Gastrocnemius medialis (tissue), 4 donors: ENCODE results near the gene CACNA1G. TPM values are rescaled to one million over a fixed set of nuclear protein-coding genes. Genes with fewer than 3 reads are reported as not detected.

Experiments used
- ATAC-seq, 2 donors: fragments of 150-250 bp; one replicate each; pipeline ENCODE4 v1.9.1; 2016
- DNase-seq, 2 donors: peaks; one replicate each; pipeline ENCODE4 v3.0.0-alpha.2; 2019
- H3K27ac ChIP-seq, 4 donors: fragments of 200-600 bp; sonication (generic); 1 replicate in 1 of 4; 2 replicates in 3 of 4; pipeline ENCODE4 v1.5.1; 2016 to 2018; ENCODE audit warnings: mild to moderate bottlenecking in 2 of 4, moderate library complexity in 1 of 4
- H3K27me3 ChIP-seq, 3 donors: fragments of 200-600 bp; sonication (generic) in 2 of 3; 1 replicate in 1 of 3; 2 replicates in 2 of 3; pipeline versions ENCODE4 v1.5.1 to v1.6.0; 2016 to 2019; ENCODE audit warnings: mild to moderate bottlenecking in 1 of 3, moderate library complexity in 1 of 3
- H3K36me3 ChIP-seq, 2 donors: fragments of 200-600 bp; sonication (generic) in 1 of 2; one replicate each; pipeline ENCODE4 v1.5.1; 2017 to 2018
- H3K4me1 ChIP-seq, 2 donors: fragments of 200-600 bp; sonication (generic) in 1 of 2; one replicate each; pipeline ENCODE4 v1.5.1; 2016 to 2017; ENCODE audit warnings: mild to moderate bottlenecking in 2 of 2
- H3K4me3 ChIP-seq, 4 donors: fragments of 200-600 bp; sonication (generic) in 3 of 4; 1 replicate in 1 of 4; 2 replicates in 3 of 4; pipeline ENCODE4 v1.5.1; 2016 to 2019; ENCODE audit warnings: mild to moderate bottlenecking in 2 of 4
- H3K9me3 ChIP-seq, 3 donors: fragments of 200-600 bp; sonication (generic) in 2 of 3; 1 replicate in 1 of 3; 2 replicates in 2 of 3; pipeline ENCODE4 v1.5.1; 2016 to 2019
- CTCF ChIP-seq, 5 experiments: fragments of 450-650 bp in 3 of 5; fragments of 200-600 bp in 2 of 5; sonication (generic) in 2 of 5; IDR thresholded peaks in 4 of 5; conservative IDR thresholded peaks in 1 of 5; 1 replicate in 4 of 5; 2 replicates in 1 of 5; pipeline ENCODE4 v1.5.1; 2016 to 2019; ENCODE audit warnings: antibody characterized with exemption in 5 of 5, mild to moderate bottlenecking in 3 of 5, moderate library complexity in 3 of 5
- POLR2A ChIP-seq, 2 donors: fragments of 450-650 bp; IDR thresholded peaks; one replicate each; pipeline ENCODE4 v1.6.1; 2017; ENCODE audit warnings: antibody characterized with exemption in 2 of 2, mild to moderate bottlenecking in 2 of 2, moderate library complexity in 2 of 2
- in situ Hi-C, 4 donors: fragments of 200-750 bp; cut with MboI; loops; one replicate each; pipeline versions ENCODE4 v1.15.0 to v1.8.0; 2017; ENCODE audit warnings: low sequenced_read_pairs in 4 of 4
- intact Hi-C: fragments of 100-400 bp; cut with DNase I; formaldehyde crosslinking; loops from one replicate; pipeline ENCODE4 v1.15.1; 2023; ENCODE audit warnings: low total_unique reads
- total RNA-seq, 4 donors: library from RNA; depleted of rRNA; stranded (reverse); fragments of >200 nt; gene quantifications; one replicate each; pipeline versions ENCODE4 v1.1.0 to v1.2.3, GENCODE V29; 2016

CACNA1G gene
- total RNA-seq, 4 donors from 2014 or later: 0.09 to 0.10 TPM; not detected in 2

- no peaks in the 10 kb centered on the region for H3K36me3 ChIP-seq
- H3K27me3 ChIP-seq: peaks cover 14 to 25% (median 23%) of the 10 kb centered on the region in 3 donors
- H3K27ac ChIP-seq: no peak overlapping the region
Observed at GRCh38 chr17:50534222-50534978, 26.1 kb upstream of the CACNA1G start.

GRCh38 chr17:50534979-50535326 lies 25.6 kb upstream of the CACNA1G start:
- in situ Hi-C loops: loop anchor here in 2 of 4 donors (25.0 kb wide), 2 partner anchors 102 to 302 kb away; partner anchors contain the start of genes ABCC3 (in 1 of the 2) and WFIKKN2 (in 1 of the 2)
- H3K36me3 ChIP-seq: no peaks in the 10 kb centered on the region
- ATAC-seq: no peak
- no peaks in the 10 kb centered on the region for H3K9me3 ChIP-seq
- intact Hi-C loops: no loop called here
- H3K27ac ChIP-seq: no peak overlapping the region
- DNase-seq: no peak
- H3K4me3 ChIP-seq: no peak overlapping the region
- peaks cover 8 to 20% of the 10 kb centered on the region in 2 donors for H3K4me1 ChIP-seq
- TF ChIP-seq CTCF (IDR thresholded peaks at IDR 0.05 in 4 of 5, conservative IDR thresholded peaks at IDR 0.05 in 1 of 5): no peak
- TF ChIP-seq POLR2A (IDR thresholded peaks at IDR 0.05): no peak
- peaks cover 14 to 25% (median 23%) of the 10 kb centered on the region in 3 donors for H3K27me3 ChIP-seq

More at GRCh38 chr17:50534222-50534978, 26.1 kb upstream of the CACNA1G start:
- in situ Hi-C loops (loop anchor here in 2 of 4 donors (25.0 kb wide), 2 partner anchors 103 to 303 kb away; partner anchors contain the start of genes ABCC3 (in 1 of the 2) and WFIKKN2 (in 1 of the 2)), intact Hi-C loops (no loop called here)
- Histone ChIP-seq H3K4me1 (peaks cover 8 to 20% of the 10 kb centered on the region in 2 donors), H3K4me3 (no peak overlapping the region), H3K9me3 (no peaks in the 10 kb centered on the region)
- DNase-seq: no peak
- TF ChIP-seq CTCF (IDR thresholded peaks at IDR 0.05 in 4 of 5, conservative IDR thresholded peaks at IDR 0.05 in 1 of 5) (no peak), POLR2A (IDR thresholded peaks at IDR 0.05) (no peak)
- no peak for ATAC-seq

GRCh38 chr17:50535407-50535806 lies 25.1 kb upstream of the CACNA1G start:
- intact Hi-C loops: no loop called here

More at GRCh38 chr17:50535407-50535806, 25.1 kb upstream of the CACNA1G start:
- Histone ChIP-seq H3K4me3 (no peak overlapping the region), H3K4me1 (peaks cover 8 to 20% of the 10 kb centered on the region in 2 donors), H3K36me3 (no peaks in the 10 kb centered on the region), H3K9me3 (no peaks in the 10 kb centered on the region), H3K27me3 (peaks cover 14 to 25% (median 23%) of the 10 kb centered on the region in 3 donors), H3K27ac (no peak overlapping the region)
- TF ChIP-seq POLR2A (IDR thresholded peaks at IDR 0.05): no peak
- no peak for TF ChIP-seq CTCF (IDR thresholded peaks at IDR 0.05 in 4 of 5, conservative IDR thresholded peaks at IDR 0.05 in 1 of 5)
- in situ Hi-C loops: loop anchor here in 2 of 4 donors (25.0 kb wide), 2 partner anchors 102 to 302 kb away; partner anchors contain the start of genes ABCC3 (in 1 of the 2) and WFIKKN2 (in 1 of the 2)
- no peak for ATAC-seq
- DNase-seq: no peak
